Nephron (organoid): ENCODE results near the gene FXYD6.

Source experiments
- H3K27ac Mint-ChIP-seq, 3 experiments: 2 replicates each; pipeline ENCODE4 v1.8.0; 2020; ENCODE audit warnings: mixed read lengths in 3 of 3, mild to moderate bottlenecking in 2 of 3, moderate library complexity in 1 of 3
- H3K27me3 Mint-ChIP-seq: 2 replicates; pipeline ENCODE4 v1.8.0; 2021; ENCODE audit warnings: low read depth, mild to moderate bottlenecking, moderate library complexity, mixed read lengths
- H3K36me3 Mint-ChIP-seq: 2 replicates; pipeline ENCODE4 v1.8.0; 2020; ENCODE audit warnings: low read depth, mixed read lengths
- H3K4me1 Mint-ChIP-seq: 2 replicates; pipeline ENCODE4 v1.8.0; 2020; ENCODE audit warnings: mixed read lengths
- H3K4me3 Mint-ChIP-seq, 3 experiments: 2 replicates each; pipeline ENCODE4 v1.8.0; 2020; ENCODE audit warnings: mild to moderate bottlenecking in 3 of 3, mixed read lengths in 3 of 3, moderate library complexity in 2 of 3
- H3K9me3 Mint-ChIP-seq: 2 replicates; pipeline ENCODE4 v1.8.0; 2020; ENCODE audit warnings: mixed read lengths
- TF ChIP-seq, protein P1 (sequence below), 3 experiments: fragments of 200-600 bp; sonication (generic); IDR thresholded peaks; one replicate each; pipeline ENCODE4 v1.5.0; 2021; ENCODE audit warnings: antibody characterized with exemption in 3 of 3; ENCODE audit not compliant: unreplicated experiment in 3 of 3

Gene FXYD6

DNA sequence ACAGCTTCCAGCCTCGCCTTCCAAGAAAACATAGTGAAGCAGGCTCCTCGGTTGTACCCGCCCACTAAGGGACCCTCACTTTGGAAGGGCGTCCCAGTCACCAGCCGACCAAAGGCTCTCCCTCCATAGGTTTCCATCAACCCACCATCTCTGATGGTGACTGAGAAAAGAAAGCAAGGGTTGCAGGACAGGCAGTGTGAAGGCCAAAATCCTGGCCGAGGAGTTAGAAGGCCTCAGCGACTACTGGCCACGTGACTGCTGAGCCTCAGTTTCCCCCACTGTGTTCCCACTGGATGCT, 2.7 kb downstream of the FXYD6 start:
- Mint-ChIP-seq H3K9me3 (no peaks in the 10 kb centered on the region), H3K27me3 (peaks cover 9% of the 10 kb centered on the region), H3K36me3 (no peaks in the 10 kb centered on the region), H3K4me3 (peak overlapping the region in 2 of 3 experiments; percentile 63), H3K4me1 (peaks cover 78% of the 10 kb centered on the region), H3K27ac (peak overlapping the region in 2 of 3 experiments; percentile 27 to 30)
- TF ChIP-seq, protein P1, sequence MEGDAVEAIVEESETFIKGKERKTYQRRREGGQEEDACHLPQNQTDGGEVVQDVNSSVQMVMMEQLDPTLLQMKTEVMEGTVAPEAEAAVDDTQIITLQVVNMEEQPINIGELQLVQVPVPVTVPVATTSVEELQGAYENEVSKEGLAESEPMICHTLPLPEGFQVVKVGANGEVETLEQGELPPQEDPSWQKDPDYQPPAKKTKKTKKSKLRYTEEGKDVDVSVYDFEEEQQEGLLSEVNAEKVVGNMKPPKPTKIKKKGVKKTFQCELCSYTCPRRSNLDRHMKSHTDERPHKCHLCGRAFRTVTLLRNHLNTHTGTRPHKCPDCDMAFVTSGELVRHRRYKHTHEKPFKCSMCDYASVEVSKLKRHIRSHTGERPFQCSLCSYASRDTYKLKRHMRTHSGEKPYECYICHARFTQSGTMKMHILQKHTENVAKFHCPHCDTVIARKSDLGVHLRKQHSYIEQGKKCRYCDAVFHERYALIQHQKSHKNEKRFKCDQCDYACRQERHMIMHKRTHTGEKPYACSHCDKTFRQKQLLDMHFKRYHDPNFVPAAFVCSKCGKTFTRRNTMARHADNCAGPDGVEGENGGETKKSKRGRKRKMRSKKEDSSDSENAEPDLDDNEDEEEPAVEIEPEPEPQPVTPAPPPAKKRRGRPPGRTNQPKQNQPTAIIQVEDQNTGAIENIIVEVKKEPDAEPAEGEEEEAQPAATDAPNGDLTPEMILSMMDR (IDR thresholded peaks at IDR 0.05; ENCODE audit: unreplicated experiment in 3 of 3), result no peak

DNA sequence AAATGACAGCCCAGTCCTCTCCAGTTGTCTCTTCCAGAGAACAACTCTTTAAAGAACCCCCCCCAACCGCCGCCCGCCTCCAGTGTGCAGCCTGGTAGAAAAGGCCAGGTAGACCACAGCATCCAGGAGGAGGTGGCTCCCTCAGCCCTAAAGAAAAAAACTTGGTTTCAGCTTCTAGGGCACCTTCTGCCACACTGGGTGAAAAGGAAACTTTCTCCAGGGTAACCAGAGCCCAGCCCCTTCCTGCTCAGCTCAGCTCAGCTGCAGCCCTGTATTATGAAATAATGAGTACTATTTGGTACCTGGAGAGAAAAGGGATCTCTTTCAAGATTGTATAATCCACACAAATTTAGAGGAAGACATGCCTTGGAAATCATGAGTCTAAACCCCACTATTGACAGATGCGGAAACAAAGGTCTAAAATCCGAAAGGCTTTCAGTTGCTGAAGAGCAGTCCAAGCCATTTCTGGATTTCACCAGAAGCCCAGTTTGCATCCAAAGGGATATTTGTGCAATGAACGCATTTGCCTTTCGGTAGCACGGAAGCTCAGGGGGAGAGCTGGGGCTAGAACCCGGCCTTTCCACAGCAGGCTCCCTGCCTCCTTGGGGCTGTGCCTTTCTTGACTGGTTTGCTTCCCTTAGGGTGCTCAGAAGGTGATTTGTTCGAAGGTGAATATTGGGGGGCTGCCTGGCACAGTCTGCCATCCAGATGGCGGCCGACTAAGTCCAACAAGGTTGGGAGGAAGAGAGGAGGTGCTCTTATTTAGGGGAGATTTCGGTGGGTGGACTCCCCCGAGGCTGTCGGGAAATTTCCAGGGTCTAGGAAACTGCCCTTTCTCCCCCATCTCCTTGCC, 3.3 kb downstream of the FXYD6 start:
- H3K27ac Mint-ChIP-seq, result peak overlapping the region in 2 of 3 experiments; percentile 48 to 50
- H3K4me1 Mint-ChIP-seq, result peaks cover 80% of the 10 kb centered on the region
- no peaks in the 10 kb centered on the region for H3K9me3 Mint-ChIP-seq
- H3K36me3 Mint-ChIP-seq, result peaks cover 2% of the 10 kb centered on the region
- H3K4me3 Mint-ChIP-seq, result peak overlapping the region; percentile 12 to 66 (median 48)
- H3K27me3 Mint-ChIP-seq, result peaks cover 4% of the 10 kb centered on the region
- TF ChIP-seq, protein P1 (IDR thresholded peaks at IDR 0.05; ENCODE audit: unreplicated experiment in 3 of 3), result no peak

DNA sequence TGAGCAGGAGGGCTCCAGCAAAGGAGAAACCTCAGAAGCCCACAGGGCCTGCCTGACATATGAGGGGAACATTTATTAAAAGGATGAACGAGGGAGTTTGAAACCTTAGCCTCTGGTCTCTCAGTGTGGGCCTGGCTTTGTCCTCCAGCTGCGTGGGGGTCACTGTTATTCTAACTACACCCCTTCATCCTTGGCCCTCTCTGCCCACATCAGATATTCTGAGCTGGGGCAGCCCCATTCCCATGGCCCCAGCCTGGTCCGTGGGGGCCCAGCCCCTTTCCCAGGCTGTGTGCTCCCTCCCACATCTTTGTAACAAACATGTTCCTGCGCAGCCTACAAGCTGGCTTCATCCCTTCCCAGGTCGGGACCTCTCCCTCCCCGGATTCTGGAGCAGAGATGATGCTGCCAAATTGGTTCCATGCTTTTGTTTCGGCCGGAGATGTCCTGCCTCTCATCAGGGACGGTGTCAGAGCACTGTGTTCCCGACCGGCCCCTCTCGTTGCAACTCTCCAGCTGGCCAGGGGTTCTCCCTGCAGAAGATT, 4.0 kb downstream of the FXYD6 start:
- Mint-ChIP-seq H3K4me3 (peak overlapping the region in 2 of 3 experiments; percentile 59 to 60), H3K36me3 (peaks cover 3% of the 10 kb centered on the region), H3K27me3 (peaks cover 4% of the 10 kb centered on the region), H3K9me3 (no peaks in the 10 kb centered on the region), H3K4me1 (peaks cover 81% of the 10 kb centered on the region), H3K27ac (peak overlapping the region in 2 of 3 experiments; percentile 48 to 78)
- TF ChIP-seq, protein P1 (IDR thresholded peaks at IDR 0.05; ENCODE audit: unreplicated experiment in 3 of 3), result no peak

DNA sequence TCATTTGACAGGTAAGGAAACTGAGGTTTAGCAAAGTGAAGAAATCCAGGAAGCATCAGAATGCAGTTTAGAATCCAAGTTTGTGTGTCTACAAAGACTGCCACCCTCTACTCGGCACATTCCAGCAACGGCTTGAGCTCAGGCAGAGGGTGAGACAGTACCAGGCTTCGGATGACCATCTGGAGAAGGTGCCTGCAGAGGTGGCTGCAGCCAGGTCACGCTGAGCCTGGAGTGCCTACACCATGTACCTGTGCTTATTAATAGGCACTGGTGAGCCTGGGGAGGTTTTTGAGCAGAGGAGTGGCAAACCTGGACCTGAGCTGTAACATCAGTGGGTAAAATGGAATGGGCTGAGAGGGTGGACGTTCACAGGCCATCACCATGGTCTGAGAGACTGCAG, 4.7 kb downstream of the FXYD6 start:
- Mint-ChIP-seq H3K36me3 (peaks cover 3% of the 10 kb centered on the region), H3K4me3 (peak overlapping the region in 2 of 3 experiments; percentile 59 to 60), H3K4me1 (peaks cover 81% of the 10 kb centered on the region), H3K27me3 (no peaks in the 10 kb centered on the region), H3K27ac (peak overlapping the region in 2 of 3 experiments; percentile 48 to 78), H3K9me3 (no peaks in the 10 kb centered on the region)
- TF ChIP-seq, protein P1 (IDR thresholded peaks at IDR 0.05; ENCODE audit: unreplicated experiment in 3 of 3), result no peak

DNA sequence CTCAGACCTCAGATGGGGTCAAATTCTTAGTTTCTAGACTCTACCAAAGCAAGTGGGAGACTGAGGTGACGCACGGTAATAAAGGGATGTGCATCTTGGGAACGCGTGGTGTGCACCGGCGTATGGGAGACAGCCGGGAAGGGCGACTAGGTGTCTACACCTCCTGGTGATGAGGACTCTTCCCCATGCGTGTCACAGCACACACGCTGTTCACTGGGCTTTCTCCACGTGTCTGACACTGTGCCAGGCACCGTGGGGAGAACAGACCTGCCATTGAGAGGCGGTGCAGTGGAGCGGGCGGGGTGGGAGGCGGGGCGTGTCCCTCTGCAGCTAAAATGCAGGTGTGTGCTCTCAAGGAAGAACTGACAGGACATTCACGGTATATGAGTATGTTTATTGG, 5.3 kb downstream of the FXYD6 start:
- Mint-ChIP-seq H3K4me3 (peak overlapping the region in 1 of 3 experiments; percentile 25), H3K36me3 (peaks cover 9% of the 10 kb centered on the region), H3K27ac (peak overlapping the region in 2 of 3 experiments; percentile 47 to 59), H3K9me3 (no peaks in the 10 kb centered on the region), H3K27me3 (no peaks in the 10 kb centered on the region), H3K4me1 (peaks cover 86% of the 10 kb centered on the region)
- TF ChIP-seq, protein P1 (IDR thresholded peaks at IDR 0.05; ENCODE audit: unreplicated experiment in 3 of 3), result no peak
